ENCODE data around the gene MUC5AC.
"Not testable (repeated sequence)": the region's sequence is repeated elsewhere in the genome, so short reads cannot be mapped to it uniquely, and the experiment has no call there.

The MUC5AC gene

DNA sequence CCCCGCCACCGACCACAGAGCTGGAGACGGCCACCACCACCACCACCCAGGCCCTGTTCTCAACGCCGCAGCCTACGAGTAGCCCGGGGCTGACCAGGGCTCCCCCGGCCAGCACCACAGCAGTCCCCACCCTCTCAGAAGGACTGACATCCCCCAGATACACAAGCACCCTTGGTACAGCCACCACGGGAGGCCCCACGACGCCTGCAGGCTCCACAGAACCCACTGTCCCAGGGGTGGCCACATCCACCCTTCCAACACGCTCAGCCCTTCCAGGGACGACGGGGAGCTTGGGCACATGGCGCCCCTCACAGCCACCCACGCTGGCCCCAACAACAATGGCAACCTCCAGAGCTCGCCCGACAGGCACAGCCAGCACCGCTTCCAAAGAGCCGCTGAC, 84.0 kb downstream of the MUC5AC start:
- POLR2A ChIA-PET: no interaction called here
- DNase-seq (ENCODE audit: extremely low spot score): no peak
- CTCF ChIA-PET: no interaction called here
- TF ChIP-seq ARNT (IDR thresholded peaks at IDR 0.05): no peak
- TF ChIP-seq, protein P1, sequence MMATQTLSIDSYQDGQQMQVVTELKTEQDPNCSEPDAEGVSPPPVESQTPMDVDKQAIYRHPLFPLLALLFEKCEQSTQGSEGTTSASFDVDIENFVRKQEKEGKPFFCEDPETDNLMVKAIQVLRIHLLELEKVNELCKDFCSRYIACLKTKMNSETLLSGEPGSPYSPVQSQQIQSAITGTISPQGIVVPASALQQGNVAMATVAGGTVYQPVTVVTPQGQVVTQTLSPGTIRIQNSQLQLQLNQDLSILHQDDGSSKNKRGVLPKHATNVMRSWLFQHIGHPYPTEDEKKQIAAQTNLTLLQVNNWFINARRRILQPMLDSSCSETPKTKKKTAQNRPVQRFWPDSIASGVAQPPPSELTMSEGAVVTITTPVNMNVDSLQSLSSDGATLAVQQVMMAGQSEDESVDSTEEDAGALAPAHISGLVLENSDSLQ (IDR thresholded peaks at IDR 0.05): no peak
- no peak for TF ChIP-seq L3MBTL2 (conservative IDR thresholded peaks at IDR 0.05)
- no peak for TF ChIP-seq LEF1 (IDR thresholded peaks at IDR 0.05; ENCODE audit: borderline replicate concordance)
- TF ChIP-seq CTBP1 (IDR thresholded peaks at IDR 0.05; ENCODE audit: borderline replicate concordance): no peak
- no peak for TF ChIP-seq ELF4 (IDR thresholded peaks at IDR 0.05)
- TF ChIP-seq SUZ12 (IDR thresholded peaks at IDR 0.05): no peak
- no peak for TF ChIP-seq NFRKB (IDR thresholded peaks at IDR 0.05)
- TF ChIP-seq HDGF (IDR thresholded peaks at IDR 0.05; ENCODE audit: borderline replicate concordance): no peak
- no peak for TF ChIP-seq SP1 (IDR thresholded peaks at IDR 0.05)
- no peak for TF ChIP-seq FOXK2 (IDR thresholded peaks at IDR 0.05)
- no peak for TF ChIP-seq BHLHE40 (IDR thresholded peaks at IDR 0.05; ENCODE audit: borderline replicate concordance)
- TF ChIP-seq FOXM1 (IDR thresholded peaks at IDR 0.05; ENCODE audit: borderline replicate concordance): no peak
- no peak for TF ChIP-seq FOXA1 (IDR thresholded peaks at IDR 0.05)
- no peak for TF ChIP-seq TARDBP (IDR thresholded peaks at IDR 0.05)
- TF ChIP-seq ZNF384 (IDR thresholded peaks at IDR 0.05): no peak

DNA sequence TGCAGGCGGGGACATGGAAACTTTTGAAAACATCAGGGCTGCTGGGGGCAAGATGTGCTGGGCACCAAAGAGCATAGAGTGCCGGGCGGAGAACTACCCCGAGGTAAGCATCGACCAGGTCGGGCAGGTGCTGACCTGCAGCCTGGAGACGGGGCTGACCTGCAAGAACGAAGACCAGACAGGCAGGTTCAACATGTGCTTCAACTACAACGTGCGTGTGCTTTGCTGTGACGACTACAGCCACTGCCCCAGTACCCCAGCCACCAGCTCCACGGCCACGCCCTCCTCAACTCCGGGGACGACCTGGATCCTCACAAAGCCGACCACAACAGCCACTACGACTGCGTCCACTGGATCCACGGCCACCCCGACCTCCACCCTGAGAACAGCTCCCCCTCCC, 84.5 kb downstream of the MUC5AC start:
- ChIA-PET POLR2A (no interaction called here), CTCF (no interaction called here)
- DNase-seq (ENCODE audit: extremely low spot score): no peak
- TF ChIP-seq FOXK2 (IDR thresholded peaks at IDR 0.05) (no peak), BHLHE40 (IDR thresholded peaks at IDR 0.05; ENCODE audit: borderline replicate concordance) (no peak), SP1 (IDR thresholded peaks at IDR 0.05) (no peak), FOXM1 (IDR thresholded peaks at IDR 0.05; ENCODE audit: borderline replicate concordance) (no peak), CTBP1 (IDR thresholded peaks at IDR 0.05; ENCODE audit: borderline replicate concordance) (no peak), LEF1 (IDR thresholded peaks at IDR 0.05; ENCODE audit: borderline replicate concordance) (no peak), FOXA1 (IDR thresholded peaks at IDR 0.05) (no peak), ELF4 (IDR thresholded peaks at IDR 0.05) (no peak)

- POLR2A ChIA-PET; CTCF ChIA-PET; DNase-seq (ENCODE audit: extremely low spot score): not testable (repeated sequence)
Measured at GRCh38 chr11:1242751-1243150, 85.0 kb downstream of the MUC5AC start.

- CTCF ChIA-PET; POLR2A ChIA-PET; DNase-seq (ENCODE audit: extremely low spot score): not testable (repeated sequence)
Measured at GRCh38 chr11:1243521-1243920, 85.8 kb downstream of the MUC5AC start.

- DNase-seq (ENCODE audit: extremely low spot score); CTCF ChIA-PET; POLR2A ChIA-PET: not testable (repeated sequence)
Measured at GRCh38 chr11:1244557-1244956, 86.8 kb downstream of the MUC5AC start.

DNA sequence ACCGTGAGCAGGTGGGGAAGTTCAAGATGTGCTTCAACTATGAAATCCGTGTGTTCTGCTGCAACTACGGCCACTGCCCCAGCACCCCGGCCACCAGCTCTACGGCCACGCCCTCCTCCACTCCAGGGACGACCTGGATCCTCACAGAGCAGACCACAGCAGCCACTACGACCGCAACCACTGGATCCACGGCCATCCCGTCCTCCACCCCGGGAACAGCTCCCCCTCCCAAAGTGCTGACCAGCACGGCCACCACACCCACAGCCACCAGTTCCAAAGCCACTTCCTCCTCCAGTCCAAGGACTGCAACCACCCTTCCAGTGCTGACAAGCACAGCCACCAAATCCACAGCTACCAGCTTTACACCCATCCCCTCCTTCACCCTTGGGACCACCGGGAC, 88.0 kb downstream of the MUC5AC start:
- CTCF ChIA-PET; POLR2A ChIA-PET; DNase-seq (ENCODE audit: extremely low spot score): not testable (repeated sequence)

GRCh38 chr11:1246301-1246700, 88.5 kb downstream of the MUC5AC start:
- DNase-seq (ENCODE audit: extremely low spot score); CTCF ChIA-PET; POLR2A ChIA-PET: not testable (repeated sequence)

DNA sequence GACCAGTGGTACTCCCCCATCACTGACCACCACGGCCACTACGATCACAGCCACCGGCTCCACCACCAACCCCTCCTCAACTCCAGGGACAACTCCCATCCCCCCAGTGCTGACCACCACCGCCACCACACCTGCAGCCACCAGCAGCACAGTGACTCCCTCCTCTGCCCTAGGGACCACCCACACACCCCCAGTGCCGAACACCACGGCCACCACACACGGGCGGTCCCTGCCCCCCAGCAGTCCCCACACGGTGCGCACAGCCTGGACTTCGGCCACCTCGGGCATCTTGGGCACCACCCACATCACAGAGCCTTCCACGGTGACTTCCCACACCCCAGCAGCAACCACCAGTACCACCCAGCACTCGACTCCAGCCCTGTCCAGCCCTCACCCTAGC, 89.3 kb downstream of the MUC5AC start:
- CTCF ChIA-PET; POLR2A ChIA-PET; DNase-seq (ENCODE audit: extremely low spot score): not testable (repeated sequence)

GRCh38 chr11:1248951-1249350, 91.2 kb downstream of the MUC5AC start:
- CTCF ChIA-PET; DNase-seq (ENCODE audit: extremely low spot score); POLR2A ChIA-PET: not testable (repeated sequence)

- POLR2A ChIA-PET; CTCF ChIA-PET; DNase-seq (ENCODE audit: extremely low spot score): not testable (repeated sequence)
Measured at GRCh38 chr11:1250411-1250810, 92.7 kb downstream of the MUC5AC start.

Data from HEK293T (cell line).